ENCODE results near the gene FAM131B.

Gene FAM131B

GRCh38 chr7:143320620-143321019, 41.9 kb downstream of the FAM131B start:
- no peak for DNase-seq

DNA sequence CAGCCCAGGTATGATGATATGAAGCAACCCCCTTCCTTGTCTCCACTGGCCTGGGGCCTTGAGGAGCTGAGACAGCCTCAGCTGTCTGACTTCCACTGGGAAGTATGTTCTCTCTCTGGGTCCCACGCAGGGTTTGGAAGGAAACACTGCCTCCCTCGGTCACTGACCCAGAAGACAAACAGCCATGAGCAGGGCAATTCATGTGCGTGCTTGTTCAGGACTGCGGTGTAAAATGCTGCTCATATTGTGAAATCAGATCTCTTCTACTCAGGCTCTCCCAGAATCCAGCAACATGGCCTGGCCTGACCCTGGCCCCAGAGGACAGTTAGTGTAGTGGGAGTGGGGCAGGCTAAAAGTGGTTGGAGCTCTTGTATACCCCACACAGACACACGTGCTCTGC, 43.9 kb downstream of the FAM131B start:
- DNase-seq = no peak

- DNase-seq = no peak
Observed at GRCh38 chr7:143316492-143316891, 46.0 kb downstream of the FAM131B start.

GRCh38 chr7:143315776-143316175, 46.7 kb downstream of the FAM131B start, which contains the start of gene CLCN1:
Gene CLCN1, plus strand, starts transcription at chr7:143316111. Its CDS starts 102 bp downstream, at chr7:143316213.
- no peak for DNase-seq

GRCh38 chr7:143314127-143314526, 48.4 kb downstream of the FAM131B start:
- DNase-seq = no peak

DNA sequence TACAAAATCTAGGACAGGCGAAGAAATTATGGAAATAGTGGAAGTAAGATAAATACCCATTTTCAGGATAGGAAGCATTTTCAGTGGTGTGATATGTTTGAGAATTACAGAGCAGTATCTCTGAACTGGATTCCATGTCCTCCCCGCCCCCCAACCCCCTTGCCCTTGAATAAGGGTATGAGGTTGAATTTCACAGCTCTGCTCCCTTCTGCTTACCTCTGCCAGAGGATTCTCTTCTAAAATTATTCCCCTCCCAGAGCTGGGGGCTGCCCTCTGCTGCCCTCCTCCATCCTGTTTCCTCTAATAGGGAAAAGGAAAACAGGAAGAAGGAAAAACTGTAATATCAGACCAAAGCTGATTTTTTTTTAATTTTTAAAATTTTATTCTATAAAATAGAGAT, 53.9 kb downstream of the FAM131B start:
- DNase-seq = no peak

DNA sequence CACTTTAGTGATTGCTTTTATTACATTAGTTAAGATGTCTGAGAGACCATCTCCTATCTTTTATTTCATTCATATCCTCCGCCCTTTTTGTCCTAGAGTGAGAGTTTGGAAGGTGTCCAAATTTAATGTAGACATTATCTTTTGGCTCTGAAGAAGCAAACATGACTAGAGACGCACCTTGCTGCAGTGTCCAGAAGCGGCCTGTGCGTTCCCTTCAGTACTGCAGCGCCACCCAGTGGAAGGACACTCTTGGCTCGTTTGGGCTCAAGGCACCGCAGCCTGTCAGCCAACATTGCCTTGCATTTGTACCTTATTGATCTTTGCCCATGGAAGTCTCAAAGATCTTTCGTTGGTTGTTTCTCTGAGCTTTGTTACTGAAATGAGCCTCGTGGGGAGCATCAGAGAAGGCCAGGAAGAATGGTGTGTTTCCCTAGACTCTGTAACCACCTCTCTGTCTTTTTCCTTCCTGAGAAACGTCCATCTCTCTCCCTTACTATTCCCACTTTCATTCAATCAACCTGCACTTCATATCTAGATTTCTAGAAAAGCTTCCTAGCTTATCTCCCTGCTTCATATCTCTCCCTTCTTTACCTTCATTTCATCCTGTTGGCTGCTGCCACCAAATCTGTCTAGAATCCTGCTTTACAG, 57.0 kb downstream of the FAM131B start:
- peak; percentile 74 for DNase-seq

GRCh38 chr7:143304938-143305337, 57.6 kb downstream of the FAM131B start:
- DNase-seq = no peak

- DNase-seq = no peak
Observed at GRCh38 chr7:143303733-143304132, 58.8 kb downstream of the FAM131B start.

Measured in CD4-positive, alpha-beta T cell treated with Interleukin-12 subunit alpha and Interleukin-12 subunit beta, for 1 hour (primary cell).